ENCODE measurements around the gene ADAMTS9.

The ADAMTS9 gene

DNA sequence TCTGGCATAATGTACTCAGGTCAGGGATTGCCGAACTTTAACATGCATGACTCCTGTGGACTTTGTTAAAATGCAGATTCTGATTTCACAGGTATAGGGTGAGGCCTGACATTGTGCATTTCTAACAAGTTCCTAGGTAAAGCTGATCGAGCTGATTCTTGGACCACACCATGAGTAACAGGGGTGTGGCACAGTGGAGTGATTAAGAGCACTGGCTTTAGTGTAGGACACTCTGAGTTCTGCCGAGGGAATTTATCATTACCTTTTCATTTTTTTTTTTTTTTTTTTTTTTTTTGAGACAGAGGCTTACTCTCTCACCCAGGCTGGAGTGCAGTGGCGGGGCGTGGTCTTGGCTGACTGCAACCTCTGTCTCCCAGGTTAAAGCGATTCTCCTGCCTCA lies 169.3 kb downstream of the ADAMTS9 start:
- TF ChIP-seq GATA2 (IDR thresholded peaks at IDR 0.05; ENCODE audit: low read depth, low read length) (no peak), GATA3 (IDR thresholded peaks at IDR 0.05; ENCODE audit: low read depth, low read length) (no peak)

GRCh38 chr3:64514889-64515288 lies 172.9 kb downstream of the ADAMTS9 start:
- no peak for TF ChIP-seq GATA3 (IDR thresholded peaks at IDR 0.05; ENCODE audit: low read depth, low read length)
- no peak for TF ChIP-seq GATA2 (IDR thresholded peaks at IDR 0.05; ENCODE audit: low read depth, low read length)

DNA sequence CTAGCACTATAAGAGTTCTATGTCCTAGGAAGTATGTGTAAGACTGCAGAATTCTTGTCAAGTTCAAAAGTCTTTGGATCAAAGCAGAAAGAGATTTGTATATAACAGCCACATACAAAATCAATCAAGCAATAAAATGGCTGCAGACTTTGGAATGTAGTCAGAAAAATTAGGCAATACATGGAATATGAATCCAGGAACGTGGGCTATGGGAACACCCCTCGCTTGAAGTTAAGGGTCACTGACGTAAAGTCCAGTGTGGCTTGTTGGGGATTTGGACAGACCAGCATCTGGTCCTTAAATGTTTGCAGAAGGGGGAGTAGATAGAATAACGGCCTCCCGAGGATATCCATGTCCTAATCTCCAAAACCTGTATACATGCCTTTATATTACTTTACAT lies 178.6 kb downstream of the ADAMTS9 start:
- TF ChIP-seq GATA2 (IDR thresholded peaks at IDR 0.05; ENCODE audit: low read depth, low read length): no peak
- TF ChIP-seq GATA3 (IDR thresholded peaks at IDR 0.05; ENCODE audit: low read depth, low read length): no peak

- TF ChIP-seq GATA3 (IDR thresholded peaks at IDR 0.05; ENCODE audit: low read depth, low read length): no peak
- no peak for TF ChIP-seq GATA2 (IDR thresholded peaks at IDR 0.05; ENCODE audit: low read depth, low read length)
Measured at GRCh38 chr3:64508140-64508539, 179.7 kb downstream of the ADAMTS9 start.

DNA sequence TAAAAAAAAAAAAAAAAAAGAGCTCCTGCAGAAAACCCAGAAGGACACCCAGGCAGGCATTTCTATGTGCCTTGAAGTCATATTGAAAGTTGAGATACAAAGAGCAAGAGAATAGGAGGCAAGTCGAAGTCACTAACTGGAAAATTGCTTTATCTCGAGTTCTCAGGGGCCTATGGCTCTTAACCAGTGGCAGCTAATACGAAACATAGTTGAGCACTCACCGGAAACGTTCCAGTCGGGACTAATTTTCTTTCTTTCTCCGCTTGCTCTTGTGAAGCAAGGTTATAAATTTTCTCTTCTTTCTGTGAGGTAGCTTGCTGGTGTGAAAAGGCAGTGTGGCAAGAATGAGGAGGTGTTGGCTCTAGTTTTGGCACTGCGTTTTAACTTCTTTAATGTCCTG lies 181.5 kb downstream of the ADAMTS9 start:
- no peak for TF ChIP-seq GATA2 (IDR thresholded peaks at IDR 0.05; ENCODE audit: low read depth, low read length)
- no peak for TF ChIP-seq GATA3 (IDR thresholded peaks at IDR 0.05; ENCODE audit: low read depth, low read length)

- TF ChIP-seq GATA2 (IDR thresholded peaks at IDR 0.05; ENCODE audit: low read depth, low read length) (no peak), GATA3 (IDR thresholded peaks at IDR 0.05; ENCODE audit: low read depth, low read length) (no peak)
Measured at GRCh38 chr3:64505419-64505818, 182.4 kb downstream of the ADAMTS9 start.

GRCh38 chr3:64502284-64502683 lies 185.5 kb downstream of the ADAMTS9 start:
- TF ChIP-seq GATA2 (IDR thresholded peaks at IDR 0.05; ENCODE audit: low read depth, low read length) (no peak), GATA3 (IDR thresholded peaks at IDR 0.05; ENCODE audit: low read depth, low read length) (no peak)

DNA sequence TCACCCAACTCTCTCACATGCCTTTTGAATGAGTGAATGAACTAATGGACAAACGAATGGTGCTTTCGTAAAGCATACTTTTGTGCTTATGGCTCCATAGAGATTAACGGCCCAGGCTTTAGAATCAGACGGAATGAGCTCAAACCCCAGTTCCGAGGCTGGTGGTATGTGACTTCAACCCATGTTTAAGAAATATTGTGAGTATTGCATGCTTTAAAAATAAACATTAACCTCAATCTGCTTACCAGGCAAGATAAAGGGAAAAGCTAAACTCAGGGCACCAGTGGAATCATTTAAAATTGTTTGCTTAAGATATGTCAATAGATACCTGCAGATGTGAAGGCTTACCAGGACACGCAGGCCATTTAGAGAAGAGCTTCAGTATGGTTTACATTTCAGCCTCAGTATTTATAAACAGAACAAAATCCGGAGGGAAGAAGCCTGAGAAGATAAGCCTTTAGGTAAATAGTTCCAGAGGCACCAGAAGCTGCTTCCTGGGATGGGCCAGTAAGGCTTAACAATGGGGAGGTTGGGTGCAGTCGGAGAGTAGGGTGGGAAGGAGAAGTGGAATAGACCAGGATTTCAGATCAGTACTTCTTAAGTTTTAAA lies 186.4 kb downstream of the ADAMTS9 start:
- TF ChIP-seq GATA2 (IDR thresholded peaks at IDR 0.05; ENCODE audit: low read depth, low read length) (no peak; the same call in 1 of the 2 replicates), GATA3 (IDR thresholded peaks at IDR 0.05; ENCODE audit: low read depth, low read length) (no peak)

DNA sequence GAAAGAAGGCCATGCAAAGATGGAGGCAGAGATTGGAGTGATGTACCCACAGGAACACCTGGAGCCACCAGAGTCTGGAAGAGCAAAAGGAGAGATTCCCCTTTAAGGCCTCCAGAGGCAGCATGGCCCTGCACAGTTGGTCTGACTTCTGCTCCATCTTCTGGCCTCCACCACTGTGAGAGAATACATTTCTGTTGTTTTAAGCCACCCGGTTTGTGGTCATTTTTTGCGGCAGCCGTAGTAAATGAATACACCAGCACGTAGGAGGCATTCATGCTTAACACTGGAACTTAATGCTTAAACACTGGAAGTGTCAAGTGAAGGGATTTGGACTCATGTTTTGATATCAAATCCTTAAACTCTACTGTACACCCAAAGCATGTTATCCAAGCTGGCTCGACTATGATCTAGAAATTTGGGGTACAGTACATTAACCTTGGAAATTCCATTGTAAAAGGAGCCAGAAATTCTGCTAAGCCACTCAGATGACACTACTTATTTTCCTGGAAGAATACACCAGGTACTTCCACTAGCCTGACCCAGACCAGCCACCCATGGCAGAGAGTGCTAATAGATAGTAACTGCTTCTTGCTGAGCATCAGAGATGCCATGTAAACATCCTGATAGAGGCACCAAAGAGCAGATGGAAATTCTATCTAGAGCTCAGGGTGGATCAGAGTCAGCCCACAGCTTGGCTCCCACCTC lies 190.9 kb downstream of the ADAMTS9 start:
- TF ChIP-seq GATA2 (IDR thresholded peaks at IDR 0.05; ENCODE audit: low read depth, low read length) (no peak), GATA3 (IDR thresholded peaks at IDR 0.05; ENCODE audit: low read depth, low read length) (no peak)

DNA sequence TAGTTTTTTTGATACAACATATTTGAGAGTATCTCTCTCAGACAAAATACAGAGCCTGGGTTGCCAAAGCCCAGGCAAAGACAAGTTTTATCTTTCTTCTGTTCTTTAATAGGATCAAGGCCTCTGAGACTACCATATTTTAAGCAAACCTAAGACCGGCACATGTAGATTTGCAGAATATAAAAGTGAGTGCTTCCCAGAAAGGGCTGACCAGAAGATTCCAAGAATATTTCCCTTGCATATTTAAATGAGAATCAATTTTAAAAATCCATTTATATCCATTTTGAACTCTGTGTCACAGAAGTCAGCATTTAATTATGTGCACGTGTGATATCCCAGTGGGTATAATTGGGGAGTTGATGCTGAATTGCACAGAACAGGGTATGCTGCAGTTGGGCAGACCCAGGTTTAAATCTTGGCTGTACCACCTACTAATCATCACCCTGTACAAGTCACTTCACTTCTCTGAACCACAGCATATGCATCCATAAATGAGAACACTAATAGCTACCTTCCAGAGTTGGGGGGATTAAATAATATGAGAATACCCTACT lies 191.9 kb downstream of the ADAMTS9 start:
- no peak for TF ChIP-seq GATA2 (IDR thresholded peaks at IDR 0.05; ENCODE audit: low read depth, low read length)
- no peak for TF ChIP-seq GATA3 (IDR thresholded peaks at IDR 0.05; ENCODE audit: low read depth, low read length)

- TF ChIP-seq GATA2 (IDR thresholded peaks at IDR 0.05; ENCODE audit: low read depth, low read length) (no peak), GATA3 (IDR thresholded peaks at IDR 0.05; ENCODE audit: low read depth, low read length) (no peak)
Measured at GRCh38 chr3:64495121-64495780, 192.5 kb downstream of the ADAMTS9 start.

DNA sequence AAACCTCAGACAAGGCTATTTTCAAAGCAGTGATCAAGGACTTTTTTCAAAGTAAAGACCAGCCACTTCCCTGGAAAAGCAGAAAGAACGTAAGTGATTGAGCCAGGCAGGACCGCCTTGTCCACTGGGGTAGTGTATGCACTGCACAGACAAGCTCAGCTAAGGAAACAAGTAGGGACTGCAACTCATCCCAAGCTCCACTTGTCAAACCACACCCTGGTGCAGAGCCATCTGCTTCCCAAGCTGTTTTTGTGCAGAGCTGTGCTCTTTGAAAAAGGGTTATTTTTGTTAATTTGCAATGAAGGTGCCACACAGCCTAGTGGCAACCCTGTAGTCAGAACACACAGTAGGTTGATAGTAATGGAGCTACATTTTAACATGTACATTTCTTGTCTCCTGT lies 193.3 kb downstream of the ADAMTS9 start:
- TF ChIP-seq GATA3 (IDR thresholded peaks at IDR 0.05; ENCODE audit: low read depth, low read length) (no peak), GATA2 (IDR thresholded peaks at IDR 0.05; ENCODE audit: low read depth, low read length) (no peak)

GRCh38 chr3:64493149-64493548 lies 194.7 kb downstream of the ADAMTS9 start:
- TF ChIP-seq GATA2 (IDR thresholded peaks at IDR 0.05; ENCODE audit: low read depth, low read length): no peak
- no peak for TF ChIP-seq GATA3 (IDR thresholded peaks at IDR 0.05; ENCODE audit: low read depth, low read length)

DNA sequence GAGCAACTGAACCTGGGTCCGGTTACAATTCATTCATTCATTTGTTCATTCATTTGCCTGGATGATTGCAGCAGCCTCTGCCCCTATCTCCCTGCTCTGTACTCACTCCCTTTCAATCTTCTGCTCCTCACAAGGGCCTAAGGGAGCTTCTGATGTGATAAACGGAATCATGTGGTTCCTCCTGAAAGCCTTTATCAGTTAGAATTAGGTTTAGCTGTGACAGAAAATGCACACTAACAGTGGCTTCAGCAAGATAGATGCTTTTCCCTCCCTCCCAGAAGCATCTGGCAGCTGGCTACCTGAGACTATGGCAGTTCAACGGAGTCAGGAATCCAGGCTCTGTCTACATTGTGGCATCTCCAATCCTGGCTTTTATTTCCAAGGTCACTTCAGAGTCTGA lies 196.0 kb downstream of the ADAMTS9 start:
- no peak for TF ChIP-seq GATA3 (IDR thresholded peaks at IDR 0.05; ENCODE audit: low read depth, low read length)
- TF ChIP-seq GATA2 (IDR thresholded peaks at IDR 0.05; ENCODE audit: low read depth, low read length): peak; percentile 64

Measured in SH-SY5Y (cell line).